Measurements from ENCODE around the gene ANKRD27.
"Not testable (repeated sequence)": the region's sequence is repeated elsewhere in the genome, so short reads cannot be mapped to it uniquely, and the experiment has no call there.

The ANKRD27 gene

GRCh38 chr19:32605544-32605943 is 69.4 kb downstream of the ANKRD27 start:
- DNase-seq (ENCODE audit: low read depth in 2 of 2), result no peak

- DNase-seq (ENCODE audit: low read depth in 2 of 2), result no peak
Measured at GRCh38 chr19:32603961-32604360, 71.0 kb downstream of the ANKRD27 start.

GRCh38 chr19:32599736-32600157 is 75.2 kb downstream of the ANKRD27 start:
- DNase-seq (ENCODE audit: low read depth in 2 of 2), result peak; percentile 7 to 10

- no peak for DNase-seq (ENCODE audit: low read depth in 2 of 2)
Measured at GRCh38 chr19:32599258-32599657, 75.7 kb downstream of the ANKRD27 start.

- no peak for DNase-seq (ENCODE audit: low read depth in 2 of 2)
Measured at GRCh38 chr19:32598022-32598421, 77.0 kb downstream of the ANKRD27 start.

- no peak for DNase-seq (ENCODE audit: low read depth in 2 of 2)
Measured at GRCh38 chr19:32595491-32595890, 79.5 kb downstream of the ANKRD27 start.

GRCh38 chr19:32594021-32594420 is 81.0 kb downstream of the ANKRD27 start:
- DNase-seq (ENCODE audit: low read depth in 2 of 2), result no peak

- DNase-seq (ENCODE audit: low read depth in 2 of 2), result not testable (repeated sequence)
Measured at GRCh38 chr19:32587747-32588504, 87.1 kb downstream of the ANKRD27 start.

- no peak for DNase-seq (ENCODE audit: low read depth in 2 of 2)
Measured at GRCh38 chr19:32581705-32582179, 93.2 kb downstream of the ANKRD27 start.

GRCh38 chr19:32580901-32581704 is 93.9 kb downstream of the ANKRD27 start, which contains the start of gene PDCD5:
PDCD5 (plus strand) TSS chr19:32581190; CDS start chr19:32581262, 72 bp downstream.
- DNase-seq (ENCODE audit: low read depth in 2 of 2), result peak; percentile 93 to 96

GRCh38 chr19:32580353-32580900 is 94.6 kb downstream of the ANKRD27 start:
- DNase-seq (ENCODE audit: low read depth in 2 of 2), result no peak

GRCh38 chr19:32576790-32577189 is 98.2 kb downstream of the ANKRD27 start:
- DNase-seq (ENCODE audit: low read depth in 2 of 2), result no peak

- no peak for DNase-seq (ENCODE audit: low read depth in 2 of 2)
Measured at GRCh38 chr19:32573492-32573794, 101.5 kb downstream of the ANKRD27 start.

- not testable (repeated sequence) for DNase-seq (ENCODE audit: low read depth in 2 of 2)
Measured at GRCh38 chr19:32572700-32573491, 102.1 kb downstream of the ANKRD27 start.

- DNase-seq (ENCODE audit: low read depth in 2 of 2), result not testable (repeated sequence)
Measured at GRCh38 chr19:32571471-32572075, 103.4 kb downstream of the ANKRD27 start.

GRCh38 chr19:32570081-32570785 is 104.7 kb downstream of the ANKRD27 start:
- no peak for DNase-seq (ENCODE audit: low read depth in 2 of 2)

GRCh38 chr19:32567486-32567885 is 107.5 kb downstream of the ANKRD27 start:
- DNase-seq (ENCODE audit: low read depth in 2 of 2), result no peak

GRCh38 chr19:32566246-32566830 is 108.6 kb downstream of the ANKRD27 start:
- DNase-seq (ENCODE audit: low read depth in 2 of 2), result no peak

GRCh38 chr19:32563761-32564160 is 111.2 kb downstream of the ANKRD27 start:
- no peak for DNase-seq (ENCODE audit: low read depth in 2 of 2)

- DNase-seq (ENCODE audit: low read depth in 2 of 2), result no peak
Measured at GRCh38 chr19:32558607-32559228, 116.3 kb downstream of the ANKRD27 start.
